ENCODE results near the gene CCDC194.

The CCDC194 gene

GRCh38 chr19:17347361-17347760, 46.6 kb downstream of the CCDC194 start:
- Histone ChIP-seq H3K9me3 (ENCODE audit: control insufficient read depth, insufficient read depth, low read length) (no peaks in the 10 kb centered on the region), H3K36me3 (ENCODE audit: control insufficient read depth, insufficient read depth, low read length) (peaks cover 2% of the 10 kb centered on the region; the same call in 1 of the 2 replicates), H3K4me3 (ENCODE audit: low read depth, low read length) (no peak overlapping the region), H3K4me1 (ENCODE audit: control insufficient read depth, insufficient read depth, low read length) (peaks cover 4% of the 10 kb centered on the region; the same call in 1 of the 2 replicates), H3K9ac (ENCODE audit: low read depth, low read length) (no peak overlapping the region), H3K27me3 (ENCODE audit: control insufficient read depth, insufficient read depth, low read length) (no peaks in the 10 kb centered on the region), H3K27ac (ENCODE audit: low read depth, low read length) (no peak overlapping the region)

- no peaks in the 10 kb centered on the region for H3K27me3 ChIP-seq (ENCODE audit: control insufficient read depth, insufficient read depth, low read length)
- H3K9ac ChIP-seq (ENCODE audit: low read depth, low read length): no peak overlapping the region
- no peak overlapping the region for H3K27ac ChIP-seq (ENCODE audit: low read depth, low read length)
- no peak overlapping the region for H3K4me3 ChIP-seq (ENCODE audit: low read depth, low read length)
- H3K36me3 ChIP-seq (ENCODE audit: control insufficient read depth, insufficient read depth, low read length): peaks cover 10% of the 10 kb centered on the region
- H3K4me1 ChIP-seq (ENCODE audit: control insufficient read depth, insufficient read depth, low read length): peaks cover 4% of the 10 kb centered on the region; the same call in 1 of the 2 replicates
- no peaks in the 10 kb centered on the region for H3K9me3 ChIP-seq (ENCODE audit: control insufficient read depth, insufficient read depth, low read length)
These were observed 47.8 kb downstream of the CCDC194 start for GRCh38 chr19:17346109-17346671.

- peaks cover 14% of the 10 kb centered on the region for H3K36me3 ChIP-seq (ENCODE audit: control insufficient read depth, insufficient read depth, low read length)
- H3K4me3 ChIP-seq (ENCODE audit: low read depth, low read length): no peak overlapping the region
- H3K9ac ChIP-seq (ENCODE audit: low read depth, low read length): no peak overlapping the region
- H3K27ac ChIP-seq (ENCODE audit: low read depth, low read length): no peak overlapping the region
- no peaks in the 10 kb centered on the region for H3K9me3 ChIP-seq (ENCODE audit: control insufficient read depth, insufficient read depth, low read length)
- H3K27me3 ChIP-seq (ENCODE audit: control insufficient read depth, insufficient read depth, low read length): no peaks in the 10 kb centered on the region
- H3K4me1 ChIP-seq (ENCODE audit: control insufficient read depth, insufficient read depth, low read length): peaks cover 9% of the 10 kb centered on the region; the same call in 1 of the 2 replicates
These were observed 52.2 kb downstream of the CCDC194 start for GRCh38 chr19:17341845-17342244.

- no peaks in the 10 kb centered on the region for H3K27me3 ChIP-seq (ENCODE audit: control insufficient read depth, insufficient read depth, low read length)
- H3K9me3 ChIP-seq (ENCODE audit: control insufficient read depth, insufficient read depth, low read length): no peaks in the 10 kb centered on the region
- peaks cover 14% of the 10 kb centered on the region for H3K36me3 ChIP-seq (ENCODE audit: control insufficient read depth, insufficient read depth, low read length)
- H3K4me3 ChIP-seq (ENCODE audit: low read depth, low read length): no peak overlapping the region
- peaks cover 9% of the 10 kb centered on the region; the same call in 1 of the 2 replicates for H3K4me1 ChIP-seq (ENCODE audit: control insufficient read depth, insufficient read depth, low read length)
- no peak overlapping the region for H3K27ac ChIP-seq (ENCODE audit: low read depth, low read length)
- H3K9ac ChIP-seq (ENCODE audit: low read depth, low read length): no peak overlapping the region
These were observed 52.6 kb downstream of the CCDC194 start for GRCh38 chr19:17341386-17341785.

- Histone ChIP-seq H3K27ac (ENCODE audit: low read depth, low read length) (no peak overlapping the region), H3K9ac (ENCODE audit: low read depth, low read length) (no peak overlapping the region), H3K27me3 (ENCODE audit: control insufficient read depth, insufficient read depth, low read length) (no peaks in the 10 kb centered on the region), H3K36me3 (ENCODE audit: control insufficient read depth, insufficient read depth, low read length) (peaks cover 14% of the 10 kb centered on the region), H3K4me3 (ENCODE audit: low read depth, low read length) (no peak overlapping the region), H3K4me1 (ENCODE audit: control insufficient read depth, insufficient read depth, low read length) (peaks cover 9% of the 10 kb centered on the region; the same call in 1 of the 2 replicates), H3K9me3 (ENCODE audit: control insufficient read depth, insufficient read depth, low read length) (no peaks in the 10 kb centered on the region)
These were observed 53.1 kb downstream of the CCDC194 start for GRCh38 chr19:17340871-17341357.
